Lung (tissue), 12 donors: Measurements from ENCODE around the gene PRKCZ. TPM values are rescaled to one million over a fixed set of nuclear protein-coding genes. Genes with fewer than 3 reads are reported as not detected.
A peak's percentile ranks its signal among the peaks of the same experiment; 100 is the strongest.

Experiments
- ATAC-seq: fragments of 200-7000 bp; cut with Tn5 transposase; one replicate; pipeline ENCODE4 v1.9.1; 2020; ENCODE audit warnings: moderate number of reproducible peaks; ENCODE audit not compliant: insufficient read depth, low FRiP score
- DNase-seq, 3 donors: peaks; one replicate each; pipeline ENCODE4 v3.0.0-alpha.2; 2013 to 2017
- H3K27ac ChIP-seq, 2 donors: one replicate each; pipeline ENCODE4 v1.5.1; 2013; ENCODE audit warnings: mild to moderate bottlenecking in 2 of 2, moderate library complexity in 2 of 2, control low read depth in 1 of 2, inconsistent platforms in 1 of 2, low read depth in 1 of 2, low read length in 1 of 2
- H3K27me3 ChIP-seq, 3 donors: one replicate each; pipeline ENCODE4 v1.5.1; 2013; ENCODE audit warnings: low read length in 2 of 3; ENCODE audit not compliant: control insufficient read depth in 3 of 3, insufficient read depth in 3 of 3
- H3K36me3 ChIP-seq, 4 donors: one replicate each; pipeline ENCODE4 v1.5.1; 2013; ENCODE audit warnings: low read length in 4 of 4, mild to moderate bottlenecking in 1 of 4, moderate library complexity in 1 of 4; ENCODE audit not compliant: control insufficient read depth in 4 of 4, insufficient read depth in 4 of 4
- H3K4me1 ChIP-seq, 5 donors: one replicate each; pipeline ENCODE4 v1.5.1; 2013; ENCODE audit warnings: low read length in 5 of 5, mild to moderate bottlenecking in 2 of 5, moderate library complexity in 1 of 5; ENCODE audit not compliant: control insufficient read depth in 5 of 5, insufficient read depth in 5 of 5
- H3K4me3 ChIP-seq: one replicate; pipeline ENCODE4 v1.5.1; 2013; ENCODE audit warnings: mild to moderate bottlenecking, control low read depth, moderate library complexity
- H3K9ac ChIP-seq, 2 donors: one replicate each; pipeline ENCODE4 v1.5.1; 2013; ENCODE audit warnings: low read length in 2 of 2, control low read depth in 1 of 2; ENCODE audit not compliant: insufficient read depth in 1 of 2
- H3K9me3 ChIP-seq, 4 donors: one replicate each; pipeline ENCODE4 v1.5.1; 2013; ENCODE audit warnings: low read length in 3 of 4, mild to moderate bottlenecking in 1 of 4, moderate library complexity in 1 of 4; ENCODE audit not compliant: control insufficient read depth in 4 of 4, insufficient read depth in 3 of 4
- WGBS, 2 donors: extraction: QIAGEN DNeasy Blood & Tissue Kit; methylation state at CpG; one replicate each; pipeline ENCODE4 v1.1.7; 2013; 5-methylcytosine and 5-hydroxymethylcytosine counted together
- polyA plus RNA-seq, 2 donors: library from polyadenylated mRNA; stranded (reverse); fragments of 200-250 nt; gene quantifications; one replicate each; pipeline ENCODE4 v1.2.1, GENCODE V29; 2013
- total RNA-seq, 2 donors: library from RNA; depleted of rRNA in 1 of 2; stranded (reverse); fragments of >200 nt in 1 of 2; gene quantifications; one replicate each; pipeline ENCODE4 v1.2.1, GENCODE V29; 2014 to 2021
- TF ChIP-seq, protein P1 (sequence below): IDR thresholded peaks from 2 replicates; pipeline ENCODE4 v1.5.1; 2012; ENCODE audit warnings: mild to moderate bottlenecking; ENCODE audit errors: control extremely low read depth, extremely low read depth
- donor health status: control.
- donor health status: control.
- donor health status: Bipolar disorder and iron deficiency.
- donor health status: healthy.
- donor health status: DM: yes; HTN: yes; CAD: no.

Gene PRKCZ
- total and polyA plus RNA-seq, 4 donors, result 55.2 to 149 (median 117) TPM

DNA sequence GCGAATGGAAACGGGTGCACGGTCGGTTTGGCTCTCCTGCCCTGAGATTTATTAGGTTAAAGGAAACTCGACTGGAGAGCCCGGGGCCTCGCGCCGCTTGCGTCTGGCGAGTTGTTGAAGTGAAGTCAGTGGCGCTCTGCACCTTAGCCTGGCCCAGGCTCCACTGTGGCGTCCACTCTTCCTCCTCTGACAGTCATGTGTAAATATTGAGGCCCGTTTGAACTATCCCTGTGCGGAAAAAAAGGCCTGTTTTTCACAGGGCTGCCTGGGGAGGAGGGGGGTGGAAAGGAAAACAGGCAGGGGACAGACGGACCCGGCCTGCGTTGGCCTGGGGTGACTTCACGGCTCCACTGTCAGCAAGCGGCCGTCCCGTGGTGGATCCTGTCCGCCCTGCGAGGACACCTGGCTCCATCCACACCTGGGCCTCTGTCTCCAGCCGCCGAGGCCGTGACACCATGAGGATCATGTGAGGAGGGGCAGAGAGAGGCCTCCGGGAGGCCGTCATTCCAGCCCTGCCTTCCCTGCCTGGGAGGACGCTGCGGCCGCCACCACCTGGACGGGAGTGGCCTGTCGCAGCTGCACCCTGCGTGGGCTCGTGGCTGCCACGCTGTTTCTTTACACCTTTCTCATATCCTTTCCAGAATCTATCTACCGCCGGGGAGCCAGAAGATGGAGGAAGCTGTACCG is 84.6 kb downstream of the PRKCZ start:
- no peaks in the 10 kb centered on the region for H3K27me3 ChIP-seq
- H3K36me3 ChIP-seq, result no peaks in the 10 kb centered on the region
- no peak for ATAC-seq
- H3K27ac ChIP-seq, result peak overlapping the region; percentile 24 to 90
- no peak overlapping the region for H3K4me3 ChIP-seq
- 72 to 84% methylated on average over 40 of the region's 40 CpGs for WGBS, 2 donors
- H3K4me1 ChIP-seq, result peaks cover 0 to 39% (median 18%) of the 10 kb centered on the region in 5 donors
- H3K9ac ChIP-seq, result peak overlapping the region; percentile 69 to 80
- TF ChIP-seq, protein P1, sequence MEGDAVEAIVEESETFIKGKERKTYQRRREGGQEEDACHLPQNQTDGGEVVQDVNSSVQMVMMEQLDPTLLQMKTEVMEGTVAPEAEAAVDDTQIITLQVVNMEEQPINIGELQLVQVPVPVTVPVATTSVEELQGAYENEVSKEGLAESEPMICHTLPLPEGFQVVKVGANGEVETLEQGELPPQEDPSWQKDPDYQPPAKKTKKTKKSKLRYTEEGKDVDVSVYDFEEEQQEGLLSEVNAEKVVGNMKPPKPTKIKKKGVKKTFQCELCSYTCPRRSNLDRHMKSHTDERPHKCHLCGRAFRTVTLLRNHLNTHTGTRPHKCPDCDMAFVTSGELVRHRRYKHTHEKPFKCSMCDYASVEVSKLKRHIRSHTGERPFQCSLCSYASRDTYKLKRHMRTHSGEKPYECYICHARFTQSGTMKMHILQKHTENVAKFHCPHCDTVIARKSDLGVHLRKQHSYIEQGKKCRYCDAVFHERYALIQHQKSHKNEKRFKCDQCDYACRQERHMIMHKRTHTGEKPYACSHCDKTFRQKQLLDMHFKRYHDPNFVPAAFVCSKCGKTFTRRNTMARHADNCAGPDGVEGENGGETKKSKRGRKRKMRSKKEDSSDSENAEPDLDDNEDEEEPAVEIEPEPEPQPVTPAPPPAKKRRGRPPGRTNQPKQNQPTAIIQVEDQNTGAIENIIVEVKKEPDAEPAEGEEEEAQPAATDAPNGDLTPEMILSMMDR, result no peak
- peak; percentile 39 to 52 (median 45) for DNase-seq
- no peaks in the 10 kb centered on the region for H3K9me3 ChIP-seq

DNA sequence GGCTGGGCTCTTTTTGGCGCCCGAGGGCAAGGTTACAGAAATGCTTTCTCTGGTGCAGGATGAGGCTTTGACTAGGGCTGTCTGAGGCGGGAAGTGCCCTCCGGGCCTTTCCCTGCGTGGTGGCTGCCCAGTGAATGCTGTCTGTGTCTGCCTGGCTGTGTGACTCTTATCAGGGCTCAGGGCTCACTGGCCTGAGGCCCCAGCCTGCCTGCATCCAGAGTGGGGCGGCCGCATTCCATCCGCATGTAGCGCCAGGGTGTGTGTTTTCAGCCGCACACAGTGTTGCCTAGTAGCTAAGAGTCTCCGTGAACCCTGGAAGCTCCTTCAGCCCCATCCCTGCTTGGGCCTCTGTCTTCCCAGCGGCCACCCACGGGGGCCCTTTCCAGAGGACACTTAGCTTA is 85.2 kb downstream of the PRKCZ start:
- ATAC-seq (peak; percentile 13), DNase-seq (peak; percentile 96 to 97 (median 96))
- WGBS, 2 donors, result 51 to 69% methylated on average over 13 of the region's 13 CpGs
- H3K4me3 ChIP-seq, result no peak overlapping the region
- peak overlapping the region; percentile 80 for H3K9ac ChIP-seq
- H3K36me3 ChIP-seq, result no peaks in the 10 kb centered on the region
- H3K4me1 ChIP-seq, result peaks cover 0 to 39% (median 20%) of the 10 kb centered on the region in 5 donors
- TF ChIP-seq, protein P1, result no peak
- H3K9me3 ChIP-seq, result no peaks in the 10 kb centered on the region
- no peaks in the 10 kb centered on the region for H3K27me3 ChIP-seq
- peak overlapping the region; percentile 24 to 90 for H3K27ac ChIP-seq

DNA sequence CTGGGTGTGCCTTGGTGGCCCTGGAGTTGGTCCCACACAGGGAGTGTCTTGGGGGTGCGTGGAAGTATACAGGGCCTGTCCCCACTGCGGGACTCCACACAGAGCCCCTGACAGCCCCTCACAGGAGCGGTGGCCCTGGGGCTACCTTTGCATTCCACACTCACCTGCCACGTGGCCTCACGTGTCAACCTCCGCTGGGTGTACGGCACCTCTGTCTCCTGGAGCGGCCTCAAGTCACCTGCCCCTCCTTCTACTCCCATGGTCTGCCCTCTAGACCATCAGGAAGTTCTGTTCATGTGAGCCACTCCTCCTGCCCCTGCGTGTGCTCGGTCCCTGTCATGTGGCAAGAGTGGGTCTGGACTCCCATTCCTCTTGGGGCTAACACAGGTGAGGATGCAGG is 85.7 kb downstream of the PRKCZ start:
- no peaks in the 10 kb centered on the region for H3K9me3 ChIP-seq
- ATAC-seq (no peak), DNase-seq (no peak)
- H3K9ac ChIP-seq, result peak overlapping the region; percentile 59 to 80
- peak overlapping the region; percentile 24 to 90 for H3K27ac ChIP-seq
- H3K27me3 ChIP-seq, result no peaks in the 10 kb centered on the region
- H3K4me3 ChIP-seq, result no peak overlapping the region
- TF ChIP-seq, protein P1, result no peak
- 68 to 90% methylated on average over 10 of the region's 10 CpGs for WGBS, 2 donors
- H3K4me1 ChIP-seq, result peaks cover 0 to 39% (median 20%) of the 10 kb centered on the region in 5 donors
- H3K36me3 ChIP-seq, result no peaks in the 10 kb centered on the region
